GM21381 (cell line): ENCODE results near the gene GAS2L1.

ENCODE experiments used
- ATAC-seq: cut with Tn5 transposase; IDR thresholded peaks from one replicate; pipeline ENCODE4 v1.9.1; 2021; ENCODE audit warnings: mild to moderate bottlenecking, moderate library complexity; ENCODE audit not compliant: unreplicated experiment

The GAS2L1 gene

DNA sequence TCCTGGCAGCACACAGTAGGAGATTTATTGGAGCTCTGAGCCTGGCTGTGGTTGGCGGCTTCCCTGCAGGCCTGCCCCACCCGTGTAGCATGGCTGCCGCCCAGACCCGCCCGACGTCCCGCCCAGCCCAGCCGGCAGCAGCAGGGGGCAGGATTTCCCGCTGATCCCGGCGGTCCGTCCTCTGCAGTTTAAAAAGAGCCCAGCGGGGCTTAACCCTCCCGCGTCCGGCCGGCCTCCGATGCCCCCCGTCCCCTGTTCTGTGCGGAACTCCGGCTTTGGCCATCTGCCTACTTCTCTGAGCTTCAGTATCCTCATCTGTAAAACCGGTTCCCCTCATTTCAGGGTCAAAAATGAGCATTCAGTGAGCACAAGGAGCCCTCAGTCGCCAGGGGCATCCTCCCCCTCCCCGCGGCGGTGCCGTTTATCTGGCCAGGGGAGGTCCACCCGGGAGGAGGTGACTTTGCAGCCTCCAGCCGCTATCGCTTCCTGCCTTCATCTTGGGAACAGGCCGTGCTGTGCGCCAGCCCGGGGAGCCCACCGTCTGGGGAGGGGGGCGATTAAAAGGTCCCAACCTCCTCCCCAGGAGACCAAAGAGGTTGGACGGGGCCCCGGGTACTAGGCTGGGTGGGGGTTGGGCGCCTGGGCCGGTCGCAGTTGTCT, at the start of gene GAS2L1:
GAS2L1 (plus strand) TSS at position 476 of the 660 bp plus-strand sequence. CDS start 1,456 bp downstream, outside the sequence.
- ATAC-seq: no peak

- ATAC-seq: no peak
Observed at GRCh38 chr22:29257751-29258181, 48.7 kb upstream of the GAS2L1 start.

GRCh38 chr22:29258407-29259252, 47.8 kb upstream of the GAS2L1 start:
- no peak for ATAC-seq

- no peak for ATAC-seq
Observed at GRCh38 chr22:29259253-29259899, 47.1 kb upstream of the GAS2L1 start.

GRCh38 chr22:29260031-29260560, 46.4 kb upstream of the GAS2L1 start:
- ATAC-seq: no peak

GRCh38 chr22:29260601-29261315, 45.7 kb upstream of the GAS2L1 start:
- ATAC-seq: no peak

- ATAC-seq: no peak
Observed at GRCh38 chr22:29263791-29264276, 42.6 kb upstream of the GAS2L1 start.

DNA sequence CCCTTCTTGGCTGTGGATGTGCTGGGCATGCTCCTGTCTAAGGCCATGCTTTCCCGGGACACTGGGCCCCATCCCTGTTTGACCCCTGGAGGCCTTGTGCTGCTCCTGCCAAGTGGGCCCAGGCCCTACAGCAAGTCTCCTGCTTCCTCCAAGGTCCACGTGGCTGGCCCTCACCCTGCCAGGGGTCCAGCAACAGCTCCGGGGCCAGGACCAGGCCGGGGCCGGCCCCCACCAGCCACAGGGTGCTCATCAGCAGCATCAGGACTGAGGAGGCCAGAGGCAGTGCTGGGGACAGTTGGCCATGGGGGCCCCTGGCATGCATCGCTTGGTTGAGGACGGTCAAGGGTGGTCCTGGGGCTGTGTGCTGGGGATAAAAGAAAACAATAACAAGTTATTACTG, 41.1 kb upstream of the GAS2L1 start:
- ATAC-seq: no peak

DNA sequence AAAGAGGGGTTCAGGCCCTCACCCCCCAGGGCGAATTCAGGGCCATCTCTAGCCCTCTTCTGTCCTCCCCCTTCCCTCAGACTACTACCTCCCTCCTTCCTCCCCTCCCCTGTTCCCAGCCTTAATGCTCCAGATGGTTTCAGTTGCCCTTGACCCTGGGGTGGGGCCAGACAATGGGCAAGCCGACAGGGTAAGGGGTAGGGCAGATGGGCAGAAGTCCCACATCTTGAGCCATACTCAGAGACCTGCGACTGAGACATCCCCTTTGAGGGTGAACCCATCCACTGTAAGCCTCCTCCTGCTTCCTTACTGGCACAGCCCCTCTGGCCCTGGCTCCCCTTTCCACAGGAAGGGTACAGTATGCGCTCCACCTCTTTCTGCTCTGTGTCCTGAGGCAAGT, 40.5 kb upstream of the GAS2L1 start:
- ATAC-seq: no peak

DNA sequence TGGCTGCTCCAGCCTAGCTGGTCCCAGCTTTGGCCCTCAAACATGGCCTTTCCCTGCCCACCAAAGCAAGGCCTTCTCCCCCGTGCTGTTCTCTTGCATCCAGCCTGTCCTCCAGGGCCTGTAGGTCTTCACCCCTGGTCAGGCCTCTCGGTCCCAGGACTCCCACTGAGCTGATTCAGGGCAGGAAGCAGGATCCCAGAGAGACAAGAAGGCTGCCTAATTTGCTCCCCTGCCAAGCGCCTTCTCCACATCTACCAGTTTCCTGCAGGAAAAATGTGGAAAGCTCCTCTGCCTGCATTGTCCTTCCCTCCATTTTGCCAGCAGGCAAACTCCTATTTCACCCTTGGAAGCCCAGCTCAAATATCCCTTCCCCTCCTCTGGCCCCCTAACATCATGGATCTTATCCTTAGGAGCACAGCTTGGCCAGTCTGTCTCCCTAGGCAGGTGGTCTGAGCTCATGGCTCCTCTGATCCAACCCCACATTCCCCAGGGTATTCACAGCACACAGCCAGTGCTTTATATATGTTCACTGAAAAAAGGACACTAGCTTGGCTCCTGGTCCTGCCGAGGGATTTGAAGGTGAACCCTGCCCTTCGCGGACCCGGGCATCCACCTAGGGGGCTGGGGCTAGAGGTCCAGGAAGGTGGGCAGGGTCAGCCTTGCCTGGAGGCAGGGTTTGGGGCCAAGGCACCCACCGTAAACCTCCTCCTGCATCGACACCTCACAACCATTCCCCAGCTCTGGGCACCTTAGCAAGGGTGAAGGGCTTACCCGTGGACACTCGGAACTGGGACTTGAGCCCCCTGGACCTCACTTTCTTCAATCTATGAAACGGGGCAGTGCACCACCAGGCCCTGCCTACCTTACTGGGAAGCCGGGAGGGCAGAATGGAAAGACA, 39.6 kb upstream of the GAS2L1 start:
- ATAC-seq: no peak

DNA sequence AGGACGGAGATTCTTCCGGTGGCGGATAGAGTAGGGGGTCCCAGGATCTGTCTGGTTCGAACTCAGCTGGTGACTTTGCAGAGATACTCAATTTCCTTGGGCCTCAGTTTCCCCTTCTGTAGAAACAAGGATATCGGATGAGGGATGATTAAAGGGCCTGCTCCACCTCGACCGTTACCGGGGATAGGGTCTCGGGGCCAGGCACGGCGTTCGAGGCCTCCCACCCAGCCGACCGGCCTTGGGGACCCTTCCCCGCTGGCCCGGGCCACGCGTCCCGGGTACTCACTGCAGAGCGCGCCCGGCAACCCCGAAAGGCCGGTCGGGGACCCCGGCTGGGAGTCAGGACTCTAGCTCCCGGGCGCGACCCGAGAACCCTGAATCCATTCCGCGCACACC, 39.0 kb upstream of the GAS2L1 start:
- ATAC-seq: no peak

DNA sequence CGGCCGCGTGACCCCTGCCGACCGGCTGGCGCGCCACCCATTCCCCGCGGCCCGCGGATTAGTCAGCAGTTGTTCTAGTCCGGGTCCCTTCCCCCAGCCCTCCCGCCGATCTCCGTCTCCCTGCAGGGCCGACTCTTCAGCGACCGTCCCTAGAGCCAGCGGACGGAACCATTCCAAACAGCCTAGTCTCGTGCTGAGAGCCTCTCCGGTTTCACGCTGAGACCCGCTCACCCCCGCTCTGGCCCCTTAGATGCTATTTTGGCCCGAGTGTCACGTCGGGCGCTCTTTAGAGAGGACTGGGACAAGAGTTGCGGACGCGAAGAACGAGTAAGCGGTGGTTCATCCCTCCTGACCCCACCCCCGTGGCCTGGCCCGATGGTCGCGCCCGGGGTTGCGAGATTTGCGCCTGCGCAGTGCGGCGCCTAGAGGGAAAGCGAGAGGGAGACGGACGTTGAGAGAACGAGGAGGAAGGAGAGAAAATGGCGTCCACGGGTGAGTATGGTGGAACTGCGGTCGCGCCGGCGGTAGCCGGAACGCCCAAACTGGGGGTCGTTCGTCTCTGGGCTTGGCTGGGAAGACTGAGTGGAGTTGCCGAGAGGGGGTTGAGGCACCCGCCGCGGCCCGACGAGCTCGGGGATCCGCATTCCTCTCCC, 38.5 kb upstream of the GAS2L1 start, which contains the start of the genes EWSR1 and RHBDD3:
EWSR1 (plus strand) TSS at position 411 of the 653 bp plus-strand sequence; CDS start at position 480, 69 bp downstream.
RHBDD3 (minus strand) TSS at position 124 of the 653 bp plus-strand sequence. CDS start 2,355 bp downstream, outside the sequence.
- peak; percentile 76 for ATAC-seq

DNA sequence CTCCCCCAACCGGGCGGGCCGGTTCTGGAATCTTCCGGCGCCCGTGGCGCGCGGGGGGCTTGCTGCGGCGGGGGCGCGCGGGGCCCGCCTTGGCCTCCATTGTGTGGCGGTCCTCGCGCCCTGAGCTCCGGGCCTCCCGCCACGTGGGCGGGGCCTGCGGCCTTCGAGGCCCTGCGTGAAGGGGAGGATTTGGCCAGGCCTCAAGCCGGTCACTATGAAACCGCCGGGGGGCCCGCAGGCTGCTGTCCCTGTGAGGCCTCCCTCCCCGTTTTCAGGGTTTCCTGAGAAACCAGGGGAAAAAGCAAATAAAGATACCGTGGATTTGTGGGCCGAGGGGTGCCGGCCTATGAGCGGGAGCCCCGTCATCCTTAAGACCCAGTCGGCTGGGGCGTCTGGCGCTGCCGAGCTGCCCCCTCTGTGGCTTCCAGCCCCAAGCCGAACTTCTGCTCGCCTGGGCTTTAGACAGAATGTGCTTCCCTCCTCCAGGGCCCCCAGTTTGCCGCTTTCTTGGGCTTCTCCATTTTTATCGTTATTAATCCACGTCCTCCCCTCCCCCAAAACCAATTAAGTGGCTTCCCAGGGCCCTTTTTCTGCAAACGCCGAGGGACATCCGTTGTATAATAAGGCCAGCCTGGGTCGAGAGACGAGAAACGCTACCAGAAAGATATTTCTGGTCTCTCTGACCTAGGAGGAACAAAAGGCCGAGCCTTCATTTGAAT, 37.8 kb upstream of the GAS2L1 start:
- ATAC-seq: peak; percentile 27

- ATAC-seq: no peak
Observed at GRCh38 chr22:29269230-29269604, 37.2 kb upstream of the GAS2L1 start.

DNA sequence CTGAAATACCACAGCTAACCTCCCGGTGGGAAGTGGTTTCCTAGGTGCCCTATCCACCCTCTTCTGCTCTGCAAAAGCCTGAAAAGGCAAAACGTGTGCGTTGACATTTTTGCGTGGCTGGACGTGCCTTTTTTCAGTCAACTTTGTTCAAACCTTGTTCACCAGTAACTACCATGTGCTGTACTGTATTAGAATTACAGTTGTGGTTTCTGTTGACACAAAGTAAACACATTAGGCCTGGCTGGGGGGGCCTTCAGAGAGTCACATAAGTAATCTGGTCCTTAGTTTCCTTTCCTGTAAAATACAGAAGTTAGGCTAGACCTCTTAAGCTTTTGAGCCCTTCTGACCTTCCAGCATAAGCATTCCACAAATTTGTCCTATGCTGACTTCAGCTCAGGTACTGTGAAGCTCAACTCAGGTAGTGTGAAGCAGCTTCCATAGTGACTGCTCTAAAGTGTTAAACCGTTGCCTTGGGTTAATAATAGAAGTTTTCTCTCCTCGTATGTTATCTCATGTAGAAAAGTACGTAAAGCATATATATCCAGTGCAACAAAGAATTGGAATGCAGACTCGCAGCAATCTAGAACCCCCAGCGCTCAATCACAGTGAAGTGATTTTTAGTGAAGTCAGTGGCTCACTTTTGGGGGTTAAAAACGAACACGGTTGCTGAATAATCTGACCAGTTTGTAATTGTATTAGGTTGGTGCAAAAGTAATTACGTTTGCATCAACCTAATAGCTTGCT, 36.5 kb upstream of the GAS2L1 start:
- ATAC-seq: no peak

DNA sequence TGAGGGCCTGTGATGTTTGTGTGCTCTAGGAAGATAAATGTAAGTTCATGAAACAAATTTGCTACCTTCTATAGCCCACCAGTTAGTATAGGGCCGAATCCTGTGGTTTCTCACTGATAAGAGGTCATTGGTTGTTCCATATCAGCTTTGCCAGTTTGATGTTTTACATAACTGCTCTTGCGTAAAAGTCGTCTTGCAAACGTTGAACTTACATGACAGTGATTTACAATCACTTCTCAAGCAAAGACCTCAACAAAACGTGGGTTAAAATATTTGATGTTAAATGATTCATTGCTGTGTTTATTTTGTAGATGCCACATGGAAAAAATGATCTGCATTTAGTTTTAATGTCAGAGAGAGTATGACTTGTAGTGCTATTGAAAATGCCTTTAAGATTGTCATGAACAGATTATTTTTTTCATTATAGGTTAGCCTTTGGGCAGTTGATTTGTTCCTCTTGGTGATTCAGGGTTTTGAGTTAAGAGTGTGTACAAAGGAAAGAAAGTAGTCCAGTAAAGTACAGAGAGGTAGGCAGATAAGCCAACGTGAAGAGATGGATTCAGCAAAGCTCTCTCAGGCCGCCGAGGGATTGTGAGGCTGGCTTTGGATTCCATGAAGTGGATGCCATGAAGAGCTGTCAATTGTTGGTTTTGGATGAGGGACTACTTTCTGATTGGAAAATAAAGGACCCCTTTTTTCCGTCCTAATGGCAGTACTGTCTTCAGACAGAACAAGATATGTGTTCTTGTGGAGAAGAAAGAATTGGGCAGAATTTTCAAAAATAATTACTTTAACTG, 35.8 kb upstream of the GAS2L1 start:
- no peak for ATAC-seq

DNA sequence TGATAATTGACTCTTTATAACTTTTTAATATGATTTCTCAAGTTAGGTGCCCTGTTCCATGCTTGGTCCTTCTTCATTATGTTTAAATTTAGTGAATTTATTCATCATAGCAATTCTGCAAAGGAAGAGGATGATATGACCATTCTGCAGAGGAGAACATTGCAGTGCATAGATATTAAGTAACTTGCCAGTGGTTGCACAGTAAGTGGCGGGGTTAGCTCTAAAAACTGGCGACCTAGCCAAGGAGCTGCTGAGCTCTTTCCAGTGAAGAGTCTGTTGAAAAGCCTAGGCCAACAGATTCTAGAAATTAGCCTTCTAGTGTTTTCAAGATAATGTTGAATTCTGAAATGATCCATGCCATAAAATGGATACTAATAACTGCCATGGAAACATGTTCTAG, 33.8 kb upstream of the GAS2L1 start:
- ATAC-seq: no peak
